HepG2 (cell line): ENCODE measurements around the gene PCAT6. TPM values are rescaled to one million over a fixed set of nuclear protein-coding genes. Genes with fewer than 3 reads are reported as not detected.

Experiments
- ATF2 ChIP-seq: sonication (generic); formaldehyde crosslinking; IDR thresholded peaks from 2 replicates; pipeline ENCODE4 v1.4.0; 2020; ENCODE audit warnings: missing genetic modification reagents
- ELF3 ChIP-seq: IDR thresholded peaks from 2 replicates; pipeline ENCODE4 v1.6.1; 2016; ENCODE audit warnings: missing genetic modification reagents, missing compliant biosample characterization
- FOXO1 ChIP-seq: sonication (generic); formaldehyde crosslinking; IDR thresholded peaks from 2 replicates; pipeline ENCODE4 v1.4.0; 2020; ENCODE audit warnings: missing genetic modification reagents
- HNRNPLL ChIP-seq: fragments of 200-400 bp; formaldehyde crosslinking; IDR thresholded peaks from 2 replicates; pipeline ENCODE4 v1.6.1; 2017; ENCODE audit warnings: mild to moderate bottlenecking, low read depth, low read length; ENCODE audit not compliant: poor library complexity, severe bottlenecking
- MLXIP ChIP-seq: sonication (generic); formaldehyde crosslinking; IDR thresholded peaks from 2 replicates; pipeline ENCODE4 v1.9.0; 2021; ENCODE audit warnings: missing genetic modification reagents, borderline replicate concordance
- MZF1 ChIP-seq: sonication (generic); formaldehyde crosslinking; IDR thresholded peaks from 2 replicates; pipeline ENCODE4 v1.8.1; 2023; ENCODE audit warnings: mild to moderate bottlenecking, missing genetic modification reagents, borderline replicate concordance
- NR2F6 ChIP-seq, 2 experiments: IDR thresholded peaks; 2 replicates each; pipeline ENCODE4 v1.6.1; 2016; ENCODE audit warnings: antibody characterized with exemption in 1 of 2, mild to moderate bottlenecking in 1 of 2
- PHF20 ChIP-seq: sonication (generic); formaldehyde crosslinking; IDR thresholded peaks from 2 replicates; pipeline ENCODE4 v1.5.0; 2020; ENCODE audit warnings: mild to moderate bottlenecking, missing genetic modification reagents
- RBAK ChIP-seq: sonication (generic); formaldehyde crosslinking; IDR thresholded peaks from 2 replicates; pipeline ENCODE4 v1.5.1; 2020; ENCODE audit warnings: mild to moderate bottlenecking, missing genetic modification reagents
- RORA ChIP-seq: sonication (generic); formaldehyde crosslinking; IDR thresholded peaks from 2 replicates; pipeline ENCODE4 v1.5.0; 2020; ENCODE audit warnings: mild to moderate bottlenecking, missing genetic modification reagents, moderate library complexity
- TEAD3 ChIP-seq: optimal IDR thresholded peaks from 2 replicates; pipeline ENCODE3; 2016; ENCODE audit warnings: borderline replicate concordance
- ZBTB33 ChIP-seq: sonication (generic); formaldehyde crosslinking; IDR thresholded peaks from 2 replicates; pipeline ENCODE4 v1.4.0; 2020; ENCODE audit warnings: missing genetic modification reagents
- ZBTB44 ChIP-seq: sonication (generic); formaldehyde crosslinking; IDR thresholded peaks from 2 replicates; pipeline ENCODE4 v1.4.0; 2020; ENCODE audit warnings: missing genetic modification reagents
- ZFP37 ChIP-seq: sonication (generic); formaldehyde crosslinking; IDR thresholded peaks from 2 replicates; pipeline ENCODE4 v1.4.0; 2020; ENCODE audit warnings: missing genetic modification reagents, borderline replicate concordance
- ZFP82 ChIP-seq: sonication (generic); formaldehyde crosslinking; IDR thresholded peaks from 2 replicates; pipeline ENCODE4 v1.5.1; 2020; ENCODE audit warnings: mild to moderate bottlenecking, missing genetic modification reagents, borderline replicate concordance
- ZNF232 ChIP-seq: sonication (generic); formaldehyde crosslinking; IDR thresholded peaks from 2 replicates; pipeline ENCODE4 v1.4.0; 2020; ENCODE audit warnings: missing genetic modification reagents, borderline replicate concordance
- ZNF501 ChIP-seq: sonication (generic); formaldehyde crosslinking; IDR thresholded peaks from 2 replicates; pipeline ENCODE4 v1.5.1; 2020; ENCODE audit warnings: mild to moderate bottlenecking, moderate library complexity, missing genetic modification reagents
- polyA plus RNA-seq, 8 experiments: library from polyadenylated mRNA; depleted of rRNA in 3 of 8; stranded (reverse) in 7 of 8; unstranded in 1 of 8; fragments of >200 nt; fragmentation: Illumina TruSeq in 4 of 8; extraction: Trizol in 4 of 8; gene quantifications; 2 replicates each; pipeline versions ENCODE4 v1.2.1 to v1.2.3, GENCODE V29; 2011 to 2016; ENCODE audit warnings: low read depth in 4 of 8, missing spikeins in 1 of 8, mixed read lengths in 1 of 8; ENCODE audit not compliant: insufficient read depth in 1 of 8
- total RNA-seq, 5 experiments: library from RNA; depleted of rRNA; stranded (reverse); fragments of >200 nt; fragmentation: Illumina TruSeq; extraction: Trizol; gene quantifications; 2 replicates each; pipeline ENCODE4 v1.2.3, GENCODE V29; 2016; ENCODE audit warnings: low read depth in 1 of 5

The PCAT6 gene
- total and polyA plus RNA-seq, 2 of the 13 experiments (the other 11 are each of a cell fraction or from before 2014, with no cell fraction given) = 0.60 to 4.4 TPM

- TF ChIP-seq ZFP82 (no peak), MLXIP (CRISPR knock-in tag) (no peak), ATF2 (peak; percentile 59; the same call in 1 of the 2 replicates), MZF1 (CRISPR knock-in tag) (no peak), ZNF232 (CRISPR knock-in tag) (peak; percentile 28; the same call in 1 of the 2 replicates), RBAK (CRISPR knock-in tag) (no peak), ZFP37 (CRISPR knock-in tag) (no peak), ZNF501 (CRISPR knock-in tag) (peak; percentile 73; the same call in 1 of the 2 replicates), FOXO1 (CRISPR knock-in tag) (peak; percentile 79), ZBTB44 (CRISPR knock-in tag) (no peak), TEAD3 (CRISPR knock-in tag) (peak; percentile 59), HNRNPLL (no peak), RORA (CRISPR knock-in tag) (no peak), ELF3 (CRISPR knock-in tag) (peak; percentile 70), PHF20 (CRISPR knock-in tag) (peak; percentile 68), NR2F6 (IDR thresholded peaks at IDR 0.05) (no peak), NR2F6 (CRISPR knock-in tag; IDR thresholded peaks at IDR 0.05) (peak; percentile 47; the same call in 1 of the 2 replicates), ZBTB33 (CRISPR knock-in tag) (no peak)
Measured at GRCh38 chr1:202807926-202808757, 2.6 kb upstream of the PCAT6 start, which contains the start of gene KDM5B (continued).
